Measurements from ENCODE around the gene MDN1.

Gene MDN1

DNA sequence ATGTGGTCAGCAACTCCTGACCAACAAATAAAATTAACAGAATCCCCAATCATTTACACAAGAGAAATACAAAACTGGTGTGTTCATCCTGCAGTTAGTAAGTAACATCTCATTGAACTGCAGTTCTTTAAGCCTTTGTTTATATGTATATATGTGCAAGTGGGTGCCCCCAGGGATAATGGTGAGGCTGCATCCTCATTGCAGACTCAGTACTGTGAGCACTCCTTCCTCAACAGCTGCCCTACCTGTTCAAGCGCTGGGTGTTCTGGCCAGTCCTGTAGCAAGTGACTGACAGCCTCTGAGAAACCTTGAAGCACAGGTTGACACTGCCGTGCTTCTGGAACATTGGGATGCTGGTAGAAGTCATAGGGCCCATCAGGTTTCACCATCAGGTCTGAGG lies 131.3 kb downstream of the MDN1 start:
- no peak for DNase-seq

DNA sequence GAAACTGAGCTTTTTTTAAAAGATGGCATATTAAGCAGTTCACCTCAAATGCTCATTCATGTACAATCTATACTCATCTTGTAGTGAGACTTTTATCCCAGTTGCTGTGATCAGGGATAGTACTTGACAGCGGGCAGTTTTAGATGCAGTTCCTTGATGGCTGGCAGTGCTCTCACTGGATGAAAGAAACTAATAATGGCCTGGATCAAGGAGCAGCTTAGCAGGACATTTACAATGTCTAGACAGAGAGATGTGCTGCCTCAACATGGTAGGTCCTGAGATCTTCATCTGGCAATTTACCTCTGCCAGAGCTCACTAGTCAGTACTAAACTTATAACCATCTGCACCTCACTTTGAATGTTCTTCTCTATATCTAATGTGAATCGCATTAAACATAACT lies 134.3 kb downstream of the MDN1 start:
- no peak for DNase-seq

DNA sequence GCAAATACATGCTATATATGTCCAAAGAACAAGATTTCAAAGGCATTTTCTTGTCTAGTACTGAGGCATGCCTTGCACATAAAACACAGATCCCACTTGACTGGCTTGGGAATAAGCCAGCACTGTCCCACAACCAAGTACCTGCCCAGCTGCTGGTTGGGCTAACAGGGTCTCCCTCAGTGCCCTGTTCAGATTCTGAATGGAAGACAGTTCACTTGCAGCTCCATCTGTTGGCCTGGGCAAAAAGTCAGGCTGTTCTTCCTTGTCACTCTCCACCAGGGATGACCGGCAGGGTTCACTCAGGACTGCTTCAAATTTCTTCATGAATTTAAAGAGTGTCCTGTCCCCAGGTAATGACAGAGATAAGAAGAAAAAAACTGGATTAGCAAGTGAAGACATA lies 136.6 kb downstream of the MDN1 start:
- DNase-seq, result no peak

DNA sequence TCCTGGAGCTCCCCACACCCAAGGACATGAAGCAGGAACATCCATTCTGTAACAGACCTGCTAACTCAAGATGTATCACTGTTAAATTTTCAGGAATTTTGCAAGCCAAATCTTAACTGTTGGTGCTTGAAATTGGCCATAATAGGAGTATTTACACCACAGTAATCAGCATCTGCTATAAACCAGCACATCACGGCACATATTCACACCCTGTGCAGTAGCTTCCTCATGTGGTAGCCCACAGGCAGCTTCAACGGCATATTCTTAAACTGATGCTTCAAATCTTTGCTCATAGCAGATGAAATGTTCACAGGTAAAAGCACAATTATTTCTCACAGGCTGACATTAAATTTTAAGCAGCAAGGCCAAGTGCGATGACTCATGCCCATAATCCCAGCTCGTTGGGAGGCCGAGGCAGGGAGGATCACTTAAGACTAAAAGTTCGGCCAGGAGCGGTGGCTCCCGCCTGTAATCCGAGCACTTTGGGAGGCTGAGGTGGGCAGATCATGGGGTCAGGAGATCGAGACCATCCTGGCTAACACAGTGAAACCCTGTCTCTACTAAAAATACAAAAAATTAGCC lies 137.5 kb downstream of the MDN1 start:
- DNase-seq, result no peak

DNA sequence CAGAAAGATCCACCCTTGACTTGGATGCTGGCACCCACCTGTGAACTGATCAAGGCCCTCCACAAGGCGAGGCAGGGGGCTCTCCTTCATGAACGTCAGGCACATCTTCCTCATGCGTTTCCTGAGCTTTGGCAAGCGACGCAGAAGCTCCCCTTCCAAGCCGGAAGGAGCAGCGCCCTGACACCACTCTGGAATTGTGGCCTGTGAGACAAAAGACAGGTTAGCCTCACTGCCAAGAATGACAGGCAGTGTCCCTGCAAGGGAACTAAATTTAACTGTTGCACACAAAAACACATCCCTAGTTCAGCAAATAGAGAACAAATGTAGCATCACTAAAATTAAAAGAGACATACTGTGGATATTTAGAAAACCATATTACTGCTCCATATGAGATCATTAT lies 139.0 kb downstream of the MDN1 start:
- no peak for DNase-seq

DNA sequence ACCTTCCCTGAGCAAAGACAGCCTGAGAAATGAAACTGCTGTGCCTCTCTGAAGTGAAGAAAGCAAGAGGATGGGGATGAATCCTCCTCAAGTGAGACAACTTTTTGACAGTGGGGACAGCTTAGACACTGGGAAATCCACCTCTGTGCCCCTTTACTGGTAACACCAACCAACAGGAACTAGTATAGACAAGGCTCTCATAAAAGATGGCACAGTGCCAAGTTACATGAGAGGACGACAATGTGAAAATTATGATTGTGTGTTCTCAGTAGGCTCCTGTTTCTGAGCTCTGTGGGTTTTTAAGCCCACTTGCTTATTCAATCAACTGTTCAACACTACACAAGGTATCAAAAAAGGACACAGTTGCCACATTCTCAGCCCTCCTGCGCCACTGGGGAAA lies 139.4 kb downstream of the MDN1 start:
- DNase-seq, result no peak

DNA sequence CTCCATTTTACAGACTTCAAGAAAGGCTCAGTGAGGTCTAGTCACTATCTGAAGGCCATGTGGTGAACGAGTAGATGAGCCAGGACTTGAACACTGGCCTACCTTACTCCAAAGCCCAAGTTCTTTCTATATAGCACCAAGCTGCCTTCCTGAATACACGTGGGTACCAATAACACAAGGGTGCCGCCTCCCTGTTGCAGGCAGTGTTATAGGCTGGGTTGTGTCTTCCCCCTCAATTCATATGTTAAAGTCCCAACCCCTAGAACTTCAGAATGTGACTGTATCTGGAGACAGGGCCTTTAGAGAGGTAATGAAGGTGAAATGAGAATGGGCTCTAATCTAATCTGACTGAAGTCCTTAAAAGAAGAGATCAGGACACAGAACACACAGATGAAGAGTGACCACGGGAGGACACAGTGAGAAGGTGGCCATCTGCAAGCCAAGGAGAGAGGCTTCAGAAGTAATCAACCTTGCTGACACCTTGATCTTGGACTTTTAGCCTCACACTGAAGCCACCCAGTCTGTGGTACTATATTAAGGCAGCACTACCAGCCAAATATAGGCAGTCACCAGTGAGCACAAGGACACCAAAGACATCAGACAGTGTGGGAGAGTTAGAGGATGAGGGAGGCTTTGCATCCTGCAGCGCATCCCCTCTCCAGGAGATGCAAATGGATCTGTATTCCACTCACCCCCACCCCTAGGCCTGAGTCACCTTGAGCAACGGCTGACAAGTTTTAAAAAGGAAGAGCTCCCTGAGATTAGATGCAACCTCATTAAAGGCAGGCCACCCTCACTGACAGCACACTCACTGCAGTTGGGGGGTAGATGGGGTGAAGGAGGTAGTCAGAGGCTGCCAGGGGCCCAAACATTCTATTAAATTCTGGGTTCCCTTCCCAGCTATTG lies 140.1 kb downstream of the MDN1 start:
- DNase-seq, result no peak

DNA sequence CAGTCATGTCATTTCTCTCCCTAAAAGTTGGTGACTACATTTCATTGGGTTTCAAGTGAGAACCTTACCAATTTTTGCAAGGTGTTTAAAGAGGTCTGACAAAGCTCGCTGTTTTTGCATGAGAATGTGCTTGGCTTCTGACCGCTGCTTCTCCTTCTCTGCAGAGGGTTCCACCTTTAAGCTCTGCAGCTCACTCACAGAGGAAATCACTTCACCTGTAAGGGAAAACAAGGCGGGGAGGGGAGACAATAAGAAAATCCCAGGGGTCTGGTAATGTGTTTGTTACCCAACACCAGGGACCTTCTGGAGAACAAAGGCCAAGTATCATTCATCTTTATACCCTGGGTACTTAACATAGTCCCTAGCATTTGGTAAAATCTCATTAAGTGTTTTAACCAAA lies 141.1 kb downstream of the MDN1 start:
- no peak for DNase-seq

DNA sequence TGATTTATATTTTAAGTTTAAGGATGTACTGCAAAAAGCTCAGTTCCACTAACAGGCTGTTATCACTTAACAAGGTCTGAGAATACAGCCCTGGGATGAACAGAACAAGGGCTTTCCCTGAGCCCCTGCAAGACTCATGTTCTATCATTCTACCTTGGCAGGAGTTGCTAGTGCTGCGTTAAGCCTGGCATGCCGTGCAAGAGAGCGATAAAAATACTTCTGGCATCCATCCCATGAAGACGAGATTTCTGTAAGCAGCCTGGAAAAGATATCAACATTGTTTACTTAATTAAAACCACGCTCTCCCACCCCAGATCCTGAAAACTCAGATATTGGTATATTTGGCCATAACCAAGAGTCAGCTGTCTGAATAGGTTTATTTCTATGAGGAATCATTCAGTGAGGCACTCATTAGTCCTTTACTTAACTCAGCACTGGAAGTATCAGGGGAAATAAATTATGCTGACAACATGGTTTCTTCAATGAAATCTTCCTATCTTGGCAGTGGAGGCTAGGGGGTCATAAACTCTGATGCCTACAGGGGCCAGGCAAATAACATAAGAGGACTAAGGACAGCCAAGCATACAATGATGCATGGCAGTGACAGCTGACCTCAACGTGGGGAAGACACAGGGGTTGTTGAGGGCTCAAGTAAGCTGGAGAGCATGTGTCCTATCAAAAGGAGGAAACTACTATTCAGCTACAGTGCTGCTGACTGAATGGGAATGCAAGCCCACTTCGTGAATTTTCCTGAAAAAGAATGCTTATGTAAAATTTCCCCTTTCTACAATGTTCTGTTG lies 143.4 kb downstream of the MDN1 start:
- DNase-seq, result no peak

DNA sequence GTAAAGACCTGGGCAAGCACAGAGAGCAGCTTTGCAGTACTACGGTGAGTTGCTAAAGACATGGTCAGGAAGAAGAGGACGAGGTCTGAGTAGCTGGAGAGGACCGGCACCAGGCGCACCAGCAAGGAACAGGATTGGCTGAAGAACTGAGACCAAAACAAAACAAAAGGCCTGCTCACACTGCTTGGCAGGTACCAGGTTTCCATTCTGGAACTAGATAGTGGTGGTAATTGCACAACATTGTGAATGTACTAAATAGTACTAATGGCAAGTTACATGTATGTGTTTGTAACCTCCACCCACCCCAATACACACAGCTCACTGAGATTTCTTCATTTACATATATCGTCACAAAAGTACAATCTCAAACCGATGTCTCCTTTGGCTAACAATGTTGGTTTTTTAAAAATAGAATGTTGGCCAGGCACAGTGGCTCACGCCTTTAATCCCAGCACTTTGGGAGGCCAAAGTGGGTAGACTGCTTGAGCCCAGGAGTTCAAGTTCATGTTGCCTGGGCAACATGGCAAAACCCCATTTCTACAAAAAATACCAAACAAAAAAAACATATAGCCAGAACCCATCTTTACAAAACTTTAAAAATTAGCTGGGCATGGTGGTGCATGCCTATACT lies 148.5 kb downstream of the MDN1 start:
- DNase-seq, result no peak

DNA sequence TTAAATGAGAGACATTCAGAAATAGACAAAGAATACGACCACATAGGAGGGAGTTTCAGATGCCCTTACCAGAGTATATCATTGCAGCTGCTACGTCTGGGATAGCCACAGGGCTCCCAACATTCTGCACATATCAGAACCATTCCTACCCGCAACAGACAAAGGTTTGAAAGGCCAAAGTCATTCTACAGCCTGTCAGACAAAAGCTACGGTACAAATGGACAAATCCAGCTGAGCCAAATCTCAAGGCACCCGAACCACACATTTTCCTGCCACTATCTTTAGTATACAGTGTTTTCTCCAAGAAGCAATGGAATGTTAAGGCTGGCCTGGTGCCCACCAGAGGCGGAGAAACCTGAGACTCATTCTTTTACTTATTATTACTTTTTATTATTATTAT lies 150.6 kb downstream of the MDN1 start:
- no peak for DNase-seq

DNA sequence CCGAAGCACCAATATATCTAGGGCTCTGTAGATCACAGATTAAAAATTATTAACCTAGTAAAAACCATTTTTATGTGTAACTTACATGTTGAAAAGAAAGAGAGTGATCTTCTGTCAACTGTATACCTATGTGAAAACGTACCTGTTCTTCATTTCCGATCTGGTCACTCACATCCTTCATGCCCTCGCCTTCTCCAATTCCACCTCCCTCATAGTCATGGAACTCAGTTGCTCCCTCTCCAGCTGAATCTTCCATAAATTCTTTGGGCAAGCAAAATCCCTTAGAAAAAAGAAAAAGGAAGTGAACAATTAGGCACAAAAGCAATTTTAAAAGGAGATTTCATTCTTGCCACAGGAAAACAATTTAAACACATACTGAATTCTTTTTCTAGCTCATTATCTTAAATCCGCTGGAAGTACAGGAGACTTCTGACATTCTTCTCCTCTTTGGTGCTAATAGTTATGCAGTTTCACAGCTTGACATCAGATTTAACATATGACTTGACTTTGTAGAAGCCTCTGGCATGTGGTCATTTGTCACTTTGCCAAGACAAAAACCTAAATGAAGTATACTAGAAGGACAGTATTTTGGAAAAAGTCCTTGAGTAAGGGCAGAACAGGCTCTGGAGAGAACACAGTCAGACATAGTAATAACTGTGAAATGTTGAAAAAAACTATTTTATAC lies 151.6 kb downstream of the MDN1 start:
- DNase-seq, result no peak

DNA sequence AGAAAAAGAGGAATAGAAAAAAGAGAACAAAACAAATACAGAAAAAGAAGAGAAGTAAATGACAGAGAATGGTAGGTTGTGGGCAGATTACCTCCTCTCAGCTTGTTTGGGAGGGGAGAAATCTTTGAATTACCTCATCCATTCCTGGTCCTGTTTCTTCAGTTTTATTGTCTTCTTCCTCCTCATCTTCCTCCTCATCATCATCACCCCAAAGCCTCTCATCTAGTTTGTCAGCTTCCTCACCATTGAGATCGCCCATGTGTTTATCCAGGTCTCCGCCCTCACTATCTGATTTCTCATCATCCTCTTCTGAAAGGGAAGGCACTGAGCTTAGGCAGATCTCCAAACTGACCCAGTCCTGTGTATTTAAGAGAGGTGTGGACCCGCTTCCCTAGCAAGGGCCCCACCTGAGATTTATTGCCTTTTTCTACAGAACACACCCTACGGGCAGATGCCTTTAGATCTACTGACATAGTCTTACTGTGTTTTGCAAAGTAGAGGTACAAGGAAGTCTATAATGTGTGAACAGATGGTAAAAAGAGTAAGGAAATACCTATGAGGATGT lies 156.9 kb downstream of the MDN1 start:
- no peak for DNase-seq

DNA sequence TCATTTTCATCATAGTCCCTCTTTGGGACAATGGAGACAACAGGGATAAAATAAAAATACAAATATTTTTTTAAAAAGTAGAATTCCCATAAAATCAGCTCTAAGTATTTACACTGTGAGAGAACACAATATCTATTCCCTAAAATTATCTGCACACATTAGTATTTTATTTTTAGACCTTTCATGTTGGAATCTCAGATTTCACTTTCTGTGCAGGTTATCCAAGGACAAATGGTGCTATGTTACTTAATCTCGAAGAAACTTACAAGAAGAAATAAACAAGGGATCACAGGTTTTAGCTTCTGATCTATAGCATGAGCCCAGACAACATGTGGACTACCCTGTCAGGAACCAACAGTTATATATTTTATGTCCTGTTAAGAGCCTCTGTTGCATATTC lies 158.0 kb downstream of the MDN1 start:
- no peak for DNase-seq

DNA sequence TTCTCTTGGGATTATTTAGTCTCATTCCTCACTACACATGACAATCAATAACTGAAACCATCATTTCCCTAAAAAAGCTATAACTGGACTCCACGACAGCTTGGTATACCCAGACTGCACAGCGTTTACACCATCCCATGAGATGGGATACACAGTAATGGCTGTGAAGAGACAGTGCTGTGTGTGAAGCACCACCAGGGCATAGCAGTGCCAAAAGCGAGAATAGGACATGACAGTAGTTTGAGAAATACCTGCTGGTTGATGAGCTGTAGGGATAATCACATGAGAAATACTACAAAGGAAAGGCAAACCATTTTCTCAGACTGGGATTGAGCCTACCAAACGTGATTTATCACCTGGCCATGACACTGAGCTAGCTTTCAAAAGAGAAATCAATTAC lies 158.6 kb downstream of the MDN1 start:
- no peak for DNase-seq

DNA sequence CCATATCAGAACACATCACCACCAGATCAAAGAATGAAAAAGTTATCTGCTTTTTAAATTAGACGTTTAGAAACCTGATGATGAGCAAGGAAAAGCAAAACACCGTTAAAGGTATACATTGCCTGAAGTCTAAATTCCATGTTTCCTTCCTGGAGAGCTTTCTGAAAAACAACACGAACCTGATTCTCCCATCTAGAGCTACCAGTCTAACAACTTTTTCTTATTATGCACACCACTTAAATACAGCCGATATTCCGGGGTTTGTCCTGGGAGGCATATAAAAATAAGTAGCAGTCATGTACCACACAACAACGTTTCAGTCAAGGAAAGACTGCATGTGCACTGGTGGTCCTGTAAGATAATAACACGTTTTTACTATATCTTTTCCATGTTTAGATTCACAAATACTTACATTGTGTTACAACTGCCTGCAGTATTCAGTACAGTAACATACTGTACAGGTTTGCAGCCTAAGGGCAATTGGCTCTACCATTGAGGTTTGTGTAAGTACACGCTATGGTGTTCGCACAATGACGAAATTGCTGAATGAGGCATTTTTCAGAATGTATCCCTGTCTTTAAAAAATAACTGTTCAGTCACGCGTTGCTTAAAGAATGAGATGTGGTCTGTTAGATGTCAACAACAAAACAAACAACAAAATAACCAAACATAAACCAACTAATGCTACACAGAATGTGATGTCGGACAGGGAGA lies 162.0 kb downstream of the MDN1 start:
- no peak for DNase-seq

DNA sequence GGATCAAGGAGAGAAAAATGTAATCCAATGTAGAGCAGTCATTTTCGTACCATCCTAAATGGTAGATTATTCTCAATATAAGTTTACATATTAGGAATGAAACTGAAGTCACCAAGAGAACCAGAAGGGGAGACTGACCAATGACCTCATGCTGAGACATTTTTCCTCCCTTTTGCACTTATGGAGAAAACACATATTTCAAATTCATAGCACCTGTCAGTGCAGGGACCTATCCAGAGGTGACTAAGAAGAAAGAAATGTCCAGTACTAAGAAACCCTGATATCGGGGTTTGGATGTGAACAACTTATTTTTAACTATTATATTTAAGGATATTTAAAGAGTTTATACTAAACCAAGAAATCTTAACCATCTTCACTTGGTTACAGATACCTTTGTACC lies 164.5 kb downstream of the MDN1 start:
- no peak for DNase-seq

DNA sequence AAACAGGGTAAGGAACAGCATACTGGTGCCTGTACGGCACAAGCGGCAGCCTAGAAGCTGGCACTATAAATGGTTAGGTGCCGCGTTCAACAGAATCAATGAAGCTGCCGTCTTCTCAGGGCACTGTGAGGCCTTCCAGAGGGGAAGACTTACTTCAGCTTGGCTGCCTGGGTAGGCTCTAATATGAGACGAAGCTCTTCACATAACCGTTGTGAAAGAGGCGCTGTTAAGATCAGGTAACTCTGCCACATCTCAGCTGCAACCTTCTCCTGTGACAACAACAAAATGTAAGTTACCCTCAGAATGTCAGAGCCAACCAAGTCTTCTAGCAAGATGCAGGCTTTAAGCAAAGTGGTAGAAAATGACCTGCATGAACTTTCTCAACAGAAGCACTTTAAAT lies 169.0 kb downstream of the MDN1 start:
- no peak for DNase-seq

DNA sequence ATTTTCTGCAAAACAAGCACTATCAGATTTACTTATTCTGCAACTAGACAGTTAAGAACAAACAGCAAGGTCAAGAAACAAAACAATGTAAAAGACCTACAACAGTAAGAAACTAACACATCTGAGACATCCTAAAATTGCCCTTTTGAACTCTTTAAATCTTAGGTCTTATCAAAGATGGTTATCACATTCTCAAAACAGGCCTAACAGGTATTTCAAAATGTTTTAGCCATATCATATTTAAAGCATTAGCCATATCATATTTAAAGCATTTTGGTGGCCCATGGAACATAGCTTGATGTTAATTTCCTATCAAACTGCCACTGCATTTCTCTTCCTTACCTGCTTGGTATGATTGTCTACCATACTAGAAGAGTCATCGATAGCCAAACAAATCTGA lies 169.9 kb downstream of the MDN1 start:
- no peak for DNase-seq

DNA sequence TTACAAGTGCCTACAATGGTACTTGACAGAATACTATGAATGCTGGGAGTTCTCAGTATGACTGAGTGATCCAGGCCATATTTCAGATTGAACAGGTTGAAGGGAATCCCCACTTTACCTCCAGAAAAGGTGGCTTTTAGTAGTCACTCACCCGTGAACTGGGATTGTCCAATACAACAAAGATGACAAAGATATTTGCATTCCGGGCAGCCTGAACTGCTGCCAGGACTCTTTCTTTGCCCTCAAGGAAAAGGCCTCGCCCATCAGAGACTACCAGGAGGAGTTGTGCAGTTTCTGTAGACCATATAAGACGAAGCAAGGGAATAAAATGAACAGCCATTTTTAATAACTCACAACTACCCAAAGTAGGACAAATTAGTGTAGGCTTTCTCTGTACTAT lies 174.7 kb downstream of the MDN1 start:
- no peak for DNase-seq

DNA sequence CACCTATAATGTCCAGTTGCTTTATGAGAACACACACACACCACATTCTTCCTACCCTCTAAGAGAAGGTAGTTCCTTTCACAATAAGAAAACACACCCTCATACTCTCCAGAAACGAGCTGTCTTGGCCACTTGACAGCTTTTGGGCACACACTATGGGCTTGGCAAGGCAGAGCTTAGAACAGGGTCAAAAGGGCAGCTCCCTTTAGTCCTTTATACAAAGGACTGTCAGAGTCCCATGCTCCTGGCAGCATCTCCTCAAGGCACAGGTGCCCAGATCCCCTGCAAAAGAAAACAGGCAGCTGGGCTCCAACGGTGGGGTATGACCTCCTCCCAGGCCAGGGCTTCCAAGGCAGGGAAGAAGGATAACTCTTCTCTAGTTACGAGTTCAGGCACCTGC lies 176.2 kb downstream of the MDN1 start:
- DNase-seq, result no peak

DNA sequence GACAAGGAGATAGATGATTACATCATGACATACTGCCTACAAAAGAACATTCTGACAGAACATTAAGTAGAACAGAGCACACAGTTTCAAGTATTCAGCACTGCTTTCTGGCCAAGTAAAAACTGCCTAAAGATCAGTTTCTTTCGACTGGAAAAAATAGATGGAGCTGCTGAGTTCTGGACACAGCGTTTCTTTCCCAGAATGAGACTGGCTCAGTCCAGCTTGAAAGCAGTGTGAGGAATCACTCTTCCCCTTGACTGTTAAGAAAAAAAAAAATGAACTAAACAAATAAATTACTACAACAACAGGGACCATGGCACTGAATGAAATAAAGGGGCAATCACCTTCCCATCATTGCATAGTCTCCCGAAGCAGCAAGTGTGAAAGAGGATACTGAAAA lies 176.6 kb downstream of the MDN1 start:
- no peak for DNase-seq

All from activated effector memory CD4-positive, alpha-beta T cell treated with Interleukin-2 at 50 U/mL for 16 hours (primary cell).